Measurements from ENCODE around the gene GTF2E1. TPM values are rescaled to one million over a fixed set of nuclear protein-coding genes. Genes with fewer than 3 reads are reported as not detected.

The GTF2E1 gene
- total RNA-seq, 1 donor from 2014 or later = 31.6 TPM

DNA sequence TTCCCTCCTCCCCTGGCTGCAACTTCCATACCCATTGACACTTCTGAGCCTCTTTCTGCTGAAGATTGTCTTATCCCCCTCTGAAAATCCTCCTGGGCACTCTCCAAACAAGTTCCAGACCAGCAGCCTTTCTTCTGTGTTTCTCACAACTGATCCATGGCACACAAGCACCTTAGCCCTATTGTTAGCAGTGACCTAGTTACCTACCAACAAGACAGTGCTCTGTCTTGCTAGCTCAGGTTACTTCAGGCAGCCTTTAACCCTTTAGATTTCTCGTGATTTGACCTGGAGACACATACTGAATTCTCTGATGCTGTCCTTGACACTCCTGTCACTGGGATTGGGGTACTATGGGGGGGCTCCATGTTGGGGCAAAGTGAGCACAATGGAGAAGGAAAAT lies 82.1 kb downstream of the GTF2E1 start:
- H3K79me2 ChIP-seq (ENCODE audit: insufficient read depth, low read length) = no peaks in the 10 kb centered on the region
- Mint-ChIP-seq H3K36me3 (ENCODE audit: low read depth, unreplicated experiment) (no peaks in the 10 kb centered on the region), H3K4me3 (ENCODE audit: unreplicated experiment) (no peak overlapping the region), H3K9me3 (ENCODE audit: unreplicated experiment) (no peaks in the 10 kb centered on the region), H3K4me1 (ENCODE audit: low read depth, unreplicated experiment) (peaks cover 14% of the 10 kb centered on the region), H3K27me3 (ENCODE audit: low read depth, unreplicated experiment) (no peaks in the 10 kb centered on the region), H3K27ac (ENCODE audit: unreplicated experiment) (no peak overlapping the region)
- no peak overlapping the region for H3K4me3 ChIP-seq (ENCODE audit: insufficient read depth, low read depth, low read length)
- no peak overlapping the region for H3K27ac ChIP-seq (ENCODE audit: low read depth, low read length)
- DNase-seq (ENCODE audit: low read depth) = no peak
- no peak for FAIRE-seq
- no peaks in the 10 kb centered on the region for H4K20me1 ChIP-seq (ENCODE audit: insufficient read depth, low read length)
- no peaks in the 10 kb centered on the region for H3K9me3 ChIP-seq (ENCODE audit: insufficient read depth, low read depth, low read length)
- H3K4me2 ChIP-seq (ENCODE audit: low read length) = no peak overlapping the region
- H3K4me1 ChIP-seq (ENCODE audit: insufficient read depth, low read length) = no peaks in the 10 kb centered on the region
- no peaks in the 10 kb centered on the region for H3K27me3 ChIP-seq (ENCODE audit: insufficient read depth, low read length)
- H3K9ac ChIP-seq (ENCODE audit: low read length) = no peak overlapping the region
- no peak for TF ChIP-seq EZH2 (IDR thresholded peaks at IDR 0.05; ENCODE audit: insufficient read depth, low read length)
- TF ChIP-seq, protein P1, sequence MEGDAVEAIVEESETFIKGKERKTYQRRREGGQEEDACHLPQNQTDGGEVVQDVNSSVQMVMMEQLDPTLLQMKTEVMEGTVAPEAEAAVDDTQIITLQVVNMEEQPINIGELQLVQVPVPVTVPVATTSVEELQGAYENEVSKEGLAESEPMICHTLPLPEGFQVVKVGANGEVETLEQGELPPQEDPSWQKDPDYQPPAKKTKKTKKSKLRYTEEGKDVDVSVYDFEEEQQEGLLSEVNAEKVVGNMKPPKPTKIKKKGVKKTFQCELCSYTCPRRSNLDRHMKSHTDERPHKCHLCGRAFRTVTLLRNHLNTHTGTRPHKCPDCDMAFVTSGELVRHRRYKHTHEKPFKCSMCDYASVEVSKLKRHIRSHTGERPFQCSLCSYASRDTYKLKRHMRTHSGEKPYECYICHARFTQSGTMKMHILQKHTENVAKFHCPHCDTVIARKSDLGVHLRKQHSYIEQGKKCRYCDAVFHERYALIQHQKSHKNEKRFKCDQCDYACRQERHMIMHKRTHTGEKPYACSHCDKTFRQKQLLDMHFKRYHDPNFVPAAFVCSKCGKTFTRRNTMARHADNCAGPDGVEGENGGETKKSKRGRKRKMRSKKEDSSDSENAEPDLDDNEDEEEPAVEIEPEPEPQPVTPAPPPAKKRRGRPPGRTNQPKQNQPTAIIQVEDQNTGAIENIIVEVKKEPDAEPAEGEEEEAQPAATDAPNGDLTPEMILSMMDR (IDR thresholded peaks at IDR 0.05; ENCODE audit: insufficient read depth, low read depth, low read length) = no peak
- no peak overlapping the region for H2AFZ ChIP-seq (ENCODE audit: low read depth, low read length)
- H3K36me3 ChIP-seq (ENCODE audit: insufficient read depth, low read length) = no peaks in the 10 kb centered on the region

DNA sequence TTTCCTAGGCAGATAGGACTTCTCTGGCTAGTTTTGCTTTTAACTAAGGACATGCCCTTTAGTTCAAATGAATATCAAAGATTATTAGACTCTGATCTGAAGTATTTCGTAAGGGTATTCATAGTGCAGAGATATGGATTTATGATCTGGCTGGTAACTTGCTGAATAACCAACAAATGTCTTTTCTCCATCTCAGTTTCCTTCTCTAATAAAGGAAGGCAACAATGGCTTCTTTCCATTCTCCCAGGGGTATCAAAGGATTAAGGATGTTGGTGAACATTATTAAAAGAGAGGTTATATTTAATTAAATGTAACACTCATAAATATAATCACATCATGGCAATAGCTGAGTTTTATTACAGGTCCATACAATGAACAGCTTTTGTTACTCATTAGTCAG lies 86.3 kb downstream of the GTF2E1 start:
- H3K27ac ChIP-seq (ENCODE audit: low read depth, low read length) = no peak overlapping the region
- no peak overlapping the region for H3K9ac ChIP-seq (ENCODE audit: low read length)
- no peaks in the 10 kb centered on the region for H3K36me3 ChIP-seq (ENCODE audit: insufficient read depth, low read length)
- no peak overlapping the region for H3K4me2 ChIP-seq (ENCODE audit: low read length)
- Mint-ChIP-seq H3K4me1 (ENCODE audit: low read depth, unreplicated experiment) (no peaks in the 10 kb centered on the region), H3K27me3 (ENCODE audit: low read depth, unreplicated experiment) (no peaks in the 10 kb centered on the region), H3K36me3 (ENCODE audit: low read depth, unreplicated experiment) (no peaks in the 10 kb centered on the region), H3K9me3 (ENCODE audit: unreplicated experiment) (no peaks in the 10 kb centered on the region), H3K4me3 (ENCODE audit: unreplicated experiment) (no peak overlapping the region), H3K27ac (ENCODE audit: unreplicated experiment) (no peak overlapping the region)
- H3K79me2 ChIP-seq (ENCODE audit: insufficient read depth, low read length) = no peaks in the 10 kb centered on the region
- no peaks in the 10 kb centered on the region for H4K20me1 ChIP-seq (ENCODE audit: insufficient read depth, low read length)
- no peaks in the 10 kb centered on the region for H3K4me1 ChIP-seq (ENCODE audit: insufficient read depth, low read length)
- H2AFZ ChIP-seq (ENCODE audit: low read depth, low read length) = no peak overlapping the region
- no peaks in the 10 kb centered on the region for H3K9me3 ChIP-seq (ENCODE audit: insufficient read depth, low read depth, low read length)
- H3K27me3 ChIP-seq (ENCODE audit: insufficient read depth, low read length) = no peaks in the 10 kb centered on the region
- TF ChIP-seq, protein P1 (IDR thresholded peaks at IDR 0.05; ENCODE audit: insufficient read depth, low read depth, low read length) = no peak
- TF ChIP-seq EZH2 (IDR thresholded peaks at IDR 0.05; ENCODE audit: insufficient read depth, low read length) = no peak
- no peak overlapping the region for H3K4me3 ChIP-seq (ENCODE audit: insufficient read depth, low read depth, low read length)
- FAIRE-seq (no peak), DNase-seq (ENCODE audit: low read depth) (no peak)

DNA sequence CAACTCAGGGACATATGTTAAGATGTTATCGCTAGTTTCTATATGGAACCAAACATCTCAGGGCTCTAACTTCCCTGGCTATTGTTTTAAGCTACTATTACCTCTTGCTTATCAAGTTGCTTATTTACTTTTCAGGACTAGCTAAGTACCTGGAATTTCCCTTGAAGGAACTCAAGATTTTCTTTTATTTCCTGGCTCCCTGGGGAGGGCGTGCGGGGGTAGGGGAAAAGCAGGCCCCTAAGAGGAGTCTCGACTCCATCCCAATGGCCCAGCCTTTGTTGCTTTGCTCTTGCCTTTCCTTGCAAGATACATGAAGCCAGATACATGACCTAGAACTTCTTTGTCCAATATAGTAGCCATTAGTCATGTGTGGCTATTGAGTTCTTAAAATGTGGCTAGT lies 88.5 kb downstream of the GTF2E1 start:
- no peak for FAIRE-seq

More for the DNA sequence above, 88.5 kb downstream of the GTF2E1 start:
- no peak overlapping the region for H3K27ac ChIP-seq (ENCODE audit: low read depth, low read length)
- Mint-ChIP-seq H3K27ac (ENCODE audit: unreplicated experiment) (no peak overlapping the region), H3K36me3 (ENCODE audit: low read depth, unreplicated experiment) (no peaks in the 10 kb centered on the region), H3K27me3 (ENCODE audit: low read depth, unreplicated experiment) (no peaks in the 10 kb centered on the region), H3K9me3 (ENCODE audit: unreplicated experiment) (no peaks in the 10 kb centered on the region), H3K4me3 (ENCODE audit: unreplicated experiment) (no peak overlapping the region), H3K4me1 (ENCODE audit: low read depth, unreplicated experiment) (no peaks in the 10 kb centered on the region)
- no peaks in the 10 kb centered on the region for H3K36me3 ChIP-seq (ENCODE audit: insufficient read depth, low read length)
- no peaks in the 10 kb centered on the region for H4K20me1 ChIP-seq (ENCODE audit: insufficient read depth, low read length)
- H3K79me2 ChIP-seq (ENCODE audit: insufficient read depth, low read length) = no peaks in the 10 kb centered on the region
- H3K9ac ChIP-seq (ENCODE audit: low read length) = no peak overlapping the region
- DNase-seq (ENCODE audit: low read depth) = no peak
- no peaks in the 10 kb centered on the region for H3K27me3 ChIP-seq (ENCODE audit: insufficient read depth, low read length)
- H3K4me1 ChIP-seq (ENCODE audit: insufficient read depth, low read length) = no peaks in the 10 kb centered on the region
- TF ChIP-seq, protein P1 (IDR thresholded peaks at IDR 0.05; ENCODE audit: insufficient read depth, low read depth, low read length) = no peak
- no peak for TF ChIP-seq EZH2 (IDR thresholded peaks at IDR 0.05; ENCODE audit: insufficient read depth, low read length)
- H3K9me3 ChIP-seq (ENCODE audit: insufficient read depth, low read depth, low read length) = no peaks in the 10 kb centered on the region
- H3K4me3 ChIP-seq (ENCODE audit: insufficient read depth, low read depth, low read length) = no peak overlapping the region
- no peak overlapping the region for H2AFZ ChIP-seq (ENCODE audit: low read depth, low read length)
- no peak overlapping the region for H3K4me2 ChIP-seq (ENCODE audit: low read length)

Other genes with a start within 250 kb of the GTF2E1 start
- 107 and 109 TPM in 2 replicates for gene NDUFB4, start 146.4 kb upstream of the GTF2E1 start, total RNA-seq
- gene HGD, start 60.5 kb upstream of the GTF2E1 start, total RNA-seq = 0.52 TPM in 1 of 2 replicates, not detected in the other
- 16.8 and 17.1 TPM in 2 replicates for gene RABL3, start 228 bp upstream of the GTF2E1 start, total RNA-seq
- gene STXBP5L, start 165.5 kb downstream of the GTF2E1 start, total RNA-seq = 1.6 and 2.1 TPM in 2 replicates